ENCODE measurements around the gene MOCS1.

GRCh38 chr6:39885691-39886090 lies 48.6 kb downstream of the MOCS1 start:
- TF ChIP-seq CTCF (IDR thresholded peaks at IDR 0.05; ENCODE audit: low read depth, low read length, poor library complexity, severe bottlenecking) (no peak), EZH2phosphoT487 (IDR thresholded peaks at IDR 0.05; ENCODE audit: borderline replicate concordance, low read length) (no peak)
